Mesendoderm (in vitro differentiated cells): ENCODE data around the gene PARP4.
"Not testable (repeated sequence)": the region's sequence is repeated elsewhere in the genome, so short reads cannot be mapped to it uniquely, and the experiment has no call there.

ENCODE experiments used
- DNase-seq: peaks from one replicate; pipeline ENCODE4 v3.0.0; 2013
- H2AK5ac ChIP-seq: 2 replicates; pipeline ENCODE4 v1.6.1; 2013; ENCODE audit warnings: low read length, inconsistent platforms
- H2BK120ac ChIP-seq: 2 replicates; pipeline ENCODE4 v1.6.1; 2013; ENCODE audit warnings: low read depth, mild to moderate bottlenecking, low read length, moderate library complexity, mixed read lengths
- H2BK15ac ChIP-seq: replicated peaks from 2 replicates; pipeline ENCODE4 v1.6.1; 2013; ENCODE audit warnings: low read depth, mild to moderate bottlenecking, moderate library complexity
- H2BK5ac ChIP-seq: 2 replicates; pipeline ENCODE4 v1.6.1; 2013; ENCODE audit warnings: low read length, inconsistent platforms
- H3K18ac ChIP-seq: 2 replicates; pipeline ENCODE4 v1.6.1; 2013; ENCODE audit warnings: mild to moderate bottlenecking, low read length, mixed read lengths
- H3K23ac ChIP-seq: one replicate; pipeline ENCODE4 v1.6.1; 2013; ENCODE audit warnings: low read length
- H3K27ac ChIP-seq: 2 replicates; pipeline ENCODE4 v1.5.1; 2013; ENCODE audit warnings: low read depth, mild to moderate bottlenecking, inconsistent platforms, low read length, moderate library complexity
- H3K27me3 ChIP-seq: 2 replicates; pipeline ENCODE4 v1.6.1; 2013; ENCODE audit warnings: low read length, control low read depth, mild to moderate bottlenecking, inconsistent platforms; ENCODE audit not compliant: insufficient read depth, poor library complexity
- H3K36me3 ChIP-seq: 2 replicates; pipeline ENCODE4 v1.6.1; 2013; ENCODE audit warnings: low read length, inconsistent platforms; ENCODE audit not compliant: control insufficient read depth, insufficient read depth
- H3K4ac ChIP-seq: one replicate; pipeline ENCODE4 v1.6.1; 2013; ENCODE audit warnings: low read depth, mild to moderate bottlenecking, low read length, moderate library complexity
- H3K4me1 ChIP-seq: 2 replicates; pipeline ENCODE4 v1.6.1; 2013; ENCODE audit warnings: low read depth, low read length, inconsistent platforms; ENCODE audit not compliant: control insufficient read depth
- H3K4me2 ChIP-seq: 2 replicates; pipeline ENCODE4 v1.6.1; 2013; ENCODE audit warnings: low read length
- H3K4me3 ChIP-seq: 2 replicates; pipeline ENCODE4 v1.5.1; 2013; ENCODE audit warnings: mild to moderate bottlenecking, low read length
- H3K56ac ChIP-seq: one replicate; pipeline ENCODE4 v1.6.1; 2013; ENCODE audit warnings: low read length
- H3K79me1 ChIP-seq: 2 replicates; pipeline ENCODE4 v1.6.1; 2013; ENCODE audit warnings: low read length, inconsistent platforms
- H3K79me2 ChIP-seq: 2 replicates; pipeline ENCODE4 v1.6.1; 2013; ENCODE audit warnings: mild to moderate bottlenecking, low read length; ENCODE audit not compliant: control insufficient read depth, insufficient read depth
- H3K9ac ChIP-seq: 2 replicates; pipeline ENCODE4 v1.6.1; 2013; ENCODE audit warnings: low read length, inconsistent platforms
- H4K5ac ChIP-seq: one replicate; pipeline ENCODE4 v1.6.1; 2013; ENCODE audit warnings: low read length
- H4K8ac ChIP-seq: one replicate; pipeline ENCODE4 v1.6.1; 2013; ENCODE audit warnings: low read depth, mild to moderate bottlenecking, control low read depth, low read length, moderate library complexity
- WGBS: extraction: QIAGEN DNeasy Blood & Tissue Kit; methylation state at CpG from one replicate; pipeline ENCODE4 v1.1.7; 2013; ENCODE audit warnings: low lambda C conversion rate, missing lambda C conversion rate; ENCODE audit not compliant: insufficient coverage; ENCODE audit errors: extremely low coverage; 5-methylcytosine and 5-hydroxymethylcytosine counted together

Gene PARP4

DNA sequence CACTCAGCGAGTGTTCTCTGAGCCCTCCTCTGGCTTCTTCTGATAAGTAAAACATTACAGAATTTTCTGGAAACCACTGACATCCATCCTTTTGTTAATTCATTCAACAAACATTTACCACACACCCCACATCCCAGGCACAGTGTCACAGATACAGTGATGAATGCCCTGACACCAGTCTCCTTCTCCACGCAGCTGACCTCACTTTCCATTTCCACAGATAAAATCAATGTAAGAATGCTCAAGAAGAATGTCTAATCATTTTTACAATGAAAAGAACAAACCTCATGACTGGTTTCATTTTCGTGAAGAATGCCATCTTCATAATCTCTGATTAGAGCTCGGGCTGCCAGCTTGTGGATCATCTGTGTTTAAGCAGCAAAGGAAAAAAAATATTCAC is 69.2 kb downstream of the PARP4 start:
- no peaks in the 10 kb centered on the region for H3K79me1 ChIP-seq
- no peak overlapping the region for H3K4me2 ChIP-seq
- no peak overlapping the region for H3K27ac ChIP-seq
- H3K9ac ChIP-seq: no peak overlapping the region
- no peak for DNase-seq
- no peak overlapping the region for H3K18ac ChIP-seq
- no peak overlapping the region for H2BK15ac ChIP-seq
- no peak overlapping the region for H4K5ac ChIP-seq
- H2BK120ac ChIP-seq: no peak overlapping the region
- H3K4me3 ChIP-seq: no peak overlapping the region
- H4K8ac ChIP-seq: no peak overlapping the region
- H3K4me1 ChIP-seq: no peaks in the 10 kb centered on the region
- H3K23ac ChIP-seq: no peak overlapping the region
- no peak overlapping the region for H2BK5ac ChIP-seq
- no peaks in the 10 kb centered on the region for H3K79me2 ChIP-seq
- H3K4ac ChIP-seq: no peak overlapping the region
- no peak overlapping the region for H3K56ac ChIP-seq
- no peaks in the 10 kb centered on the region for H3K27me3 ChIP-seq
- no peaks in the 10 kb centered on the region for H3K36me3 ChIP-seq
- H2AK5ac ChIP-seq: no peak overlapping the region
- no CpG with 5 or more reads among the region's 4 CpGs for WGBS

DNA sequence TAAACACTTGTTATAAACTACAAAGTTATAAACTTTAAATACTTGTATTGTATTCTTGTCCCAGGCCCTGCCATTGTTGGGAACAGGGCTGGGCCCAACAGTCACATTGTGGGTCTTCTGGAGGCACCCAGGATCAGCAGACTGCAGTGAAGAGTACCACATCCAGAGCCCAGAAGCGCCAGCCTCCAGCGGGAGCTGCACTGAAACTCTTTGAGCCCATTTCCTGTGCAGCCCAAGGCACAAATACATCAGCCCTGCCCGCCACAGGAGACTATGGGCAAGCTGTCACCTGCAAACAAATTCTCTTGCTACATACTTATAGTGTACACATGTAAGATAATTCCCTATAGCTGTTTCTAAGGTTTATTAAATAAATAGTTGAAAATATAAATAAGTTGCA is 86.5 kb downstream of the PARP4 start:
- H3K23ac ChIP-seq, H3K27ac ChIP-seq, H3K4ac ChIP-seq, H2BK5ac ChIP-seq, H3K4me2 ChIP-seq, H3K4me1 ChIP-seq, H3K27me3 ChIP-seq, H3K36me3 ChIP-seq, H4K5ac ChIP-seq, DNase-seq, H3K79me2 ChIP-seq, H2AK5ac ChIP-seq, H2BK15ac ChIP-seq, H3K79me1 ChIP-seq, H3K56ac ChIP-seq, H2BK120ac ChIP-seq, H3K9ac ChIP-seq, H4K8ac ChIP-seq, H3K18ac ChIP-seq, H3K4me3 ChIP-seq: not testable (repeated sequence)
- no CpG with 5 or more reads among the region's 3 CpGs for WGBS

DNA sequence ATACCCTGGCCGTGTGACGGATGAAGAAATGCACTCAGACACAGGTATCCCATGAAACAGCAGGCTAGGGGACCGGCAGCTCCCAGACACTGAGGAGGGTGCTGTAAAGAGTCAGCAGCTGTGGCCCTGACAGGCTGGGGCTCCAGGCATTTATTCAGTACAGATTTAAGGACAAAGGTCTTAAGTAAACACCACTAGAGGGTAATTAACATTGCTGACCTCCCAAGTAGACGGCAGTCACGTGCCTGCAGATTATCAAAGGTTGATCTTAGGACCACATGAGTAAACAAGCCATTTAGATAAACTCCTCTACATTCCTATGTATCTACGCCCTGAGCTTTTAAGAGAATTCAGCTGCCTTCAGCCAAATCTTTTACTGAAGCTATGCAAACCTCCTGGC is 92.9 kb downstream of the PARP4 start:
- not testable (repeated sequence) for H3K4ac ChIP-seq, H3K4me2 ChIP-seq, H3K23ac ChIP-seq, H3K27me3 ChIP-seq, H3K18ac ChIP-seq, H2BK15ac ChIP-seq, H3K9ac ChIP-seq, H3K56ac ChIP-seq, H2BK120ac ChIP-seq, H3K27ac ChIP-seq, H4K5ac ChIP-seq, H3K36me3 ChIP-seq, H3K79me1 ChIP-seq, H3K4me1 ChIP-seq, H3K4me3 ChIP-seq, H2BK5ac ChIP-seq, H2AK5ac ChIP-seq, H4K8ac ChIP-seq, H3K79me2 ChIP-seq
- DNase-seq: peak; percentile 59
- no CpG with 5 or more reads among the region's 6 CpGs for WGBS

DNA sequence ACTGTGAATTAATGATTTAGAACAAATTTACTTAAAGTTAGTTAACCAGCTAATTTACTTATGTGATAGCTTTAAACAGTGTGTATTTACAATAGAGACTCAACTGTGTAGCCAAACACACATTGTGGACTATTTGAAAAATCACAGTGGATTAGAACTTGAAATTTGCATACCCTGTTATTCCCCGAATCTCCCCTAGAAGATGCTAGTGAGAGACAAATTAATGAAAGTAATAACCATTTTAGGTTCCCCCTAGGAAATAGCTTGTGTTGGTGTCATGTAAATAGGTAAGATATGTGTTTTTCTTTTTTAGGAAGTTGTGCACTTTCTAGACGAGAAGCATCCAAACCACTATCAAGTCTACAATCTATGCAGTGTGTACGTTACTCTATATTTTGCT is 104.7 kb downstream of the PARP4 start:
- Histone ChIP-seq H2BK120ac (no peak overlapping the region), H4K5ac (no peak overlapping the region), H2BK5ac (no peak overlapping the region), H3K27me3 (no peaks in the 10 kb centered on the region), H3K4me1 (no peaks in the 10 kb centered on the region), H3K27ac (no peak overlapping the region), H3K56ac (no peak overlapping the region), H4K8ac (no peak overlapping the region), H3K79me2 (no peaks in the 10 kb centered on the region), H2AK5ac (no peak overlapping the region), H3K4me2 (no peak overlapping the region), H2BK15ac (no peak overlapping the region), H3K23ac (no peak overlapping the region), H3K36me3 (no peaks in the 10 kb centered on the region), H3K18ac (no peak overlapping the region), H3K79me1 (no peaks in the 10 kb centered on the region), H3K4ac (no peak overlapping the region), H3K4me3 (no peak overlapping the region), H3K9ac (no peak overlapping the region)
- WGBS: no CpG with 5 or more reads among the region's 3 CpGs
- DNase-seq: no peak

DNA sequence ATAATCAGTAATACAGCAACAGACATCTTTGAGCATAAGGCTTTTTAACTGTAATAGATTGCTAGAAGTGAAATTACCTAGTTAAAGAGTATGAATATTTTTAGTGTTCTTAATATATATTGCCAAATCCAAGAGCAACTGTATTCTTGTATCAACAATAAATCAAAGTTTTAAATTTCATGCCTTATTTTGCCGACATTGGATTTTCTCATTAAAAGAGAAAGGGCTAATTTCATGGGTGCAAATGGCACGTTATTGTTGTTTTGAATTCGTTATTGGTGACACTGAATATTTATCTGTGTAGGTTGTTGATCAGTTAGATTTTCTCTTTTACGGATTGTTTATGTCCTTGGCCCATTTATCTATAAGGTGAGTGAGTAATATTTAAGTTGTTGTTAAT is 106.1 kb downstream of the PARP4 start:
- no peak overlapping the region for H3K27ac ChIP-seq
- no peak for DNase-seq
- H3K4me1 ChIP-seq: no peaks in the 10 kb centered on the region
- no peak overlapping the region for H2BK15ac ChIP-seq
- no peaks in the 10 kb centered on the region for H3K27me3 ChIP-seq
- H3K18ac ChIP-seq: no peak overlapping the region
- no peak overlapping the region for H3K4ac ChIP-seq
- H4K8ac ChIP-seq: no peak overlapping the region
- H3K79me2 ChIP-seq: no peaks in the 10 kb centered on the region
- no peak overlapping the region for H3K23ac ChIP-seq
- no peaks in the 10 kb centered on the region for H3K36me3 ChIP-seq
- no peak overlapping the region for H2BK5ac ChIP-seq
- H3K56ac ChIP-seq: no peak overlapping the region
- no peak overlapping the region for H2AK5ac ChIP-seq
- no peak overlapping the region for H4K5ac ChIP-seq
- H3K4me2 ChIP-seq: no peak overlapping the region
- H3K4me3 ChIP-seq: no peak overlapping the region
- H2BK120ac ChIP-seq: no peak overlapping the region
- no CpG with 5 or more reads among the region's 4 CpGs for WGBS
- H3K9ac ChIP-seq: no peak overlapping the region
- H3K79me1 ChIP-seq: no peaks in the 10 kb centered on the region

DNA sequence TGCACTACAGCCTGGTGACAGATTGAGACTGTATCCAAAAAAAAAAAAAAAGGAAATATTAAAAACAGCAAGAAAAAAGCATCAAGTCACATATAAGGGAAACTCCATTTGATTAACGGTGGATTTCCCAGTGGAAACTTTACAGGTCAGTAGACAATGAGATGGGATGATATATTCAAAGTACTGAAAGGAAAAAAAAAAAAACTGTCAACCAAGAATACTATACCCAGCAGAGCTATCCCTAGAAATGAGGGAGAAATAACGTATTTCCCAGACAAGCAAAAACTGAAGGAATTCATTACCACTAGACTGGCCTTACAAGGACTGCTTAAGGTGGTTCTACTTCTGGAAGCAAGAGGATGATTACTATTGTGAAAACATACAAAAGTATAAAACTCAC is 115.8 kb downstream of the PARP4 start:
- DNase-seq: no peak
- Histone ChIP-seq H3K4me3 (no peak overlapping the region), H3K4ac (no peak overlapping the region), H2BK15ac (no peak overlapping the region), H3K4me1 (no peaks in the 10 kb centered on the region), H3K27me3 (no peaks in the 10 kb centered on the region), H3K4me2 (no peak overlapping the region), H4K8ac (no peak overlapping the region), H2BK5ac (no peak overlapping the region), H3K9ac (no peak overlapping the region), H3K56ac (no peak overlapping the region), H3K27ac (no peak overlapping the region), H3K23ac (no peak overlapping the region), H4K5ac (no peak overlapping the region), H3K36me3 (no peaks in the 10 kb centered on the region), H3K18ac (no peak overlapping the region), H2AK5ac (no peak overlapping the region), H3K79me2 (no peaks in the 10 kb centered on the region), H2BK120ac (no peak overlapping the region), H3K79me1 (no peaks in the 10 kb centered on the region)
- no CpG with 5 or more reads among the region's 2 CpGs for WGBS
